DLD1 (cell line): Measurements from ENCODE around the gene DMBT1.

Experiments used
- in situ Hi-C: cut with HindIII; loops from 2 replicates; pipeline ENCODE4 v1.10.0; 2017; ENCODE audit warnings: low sequenced_read_pairs

Gene DMBT1

DNA sequence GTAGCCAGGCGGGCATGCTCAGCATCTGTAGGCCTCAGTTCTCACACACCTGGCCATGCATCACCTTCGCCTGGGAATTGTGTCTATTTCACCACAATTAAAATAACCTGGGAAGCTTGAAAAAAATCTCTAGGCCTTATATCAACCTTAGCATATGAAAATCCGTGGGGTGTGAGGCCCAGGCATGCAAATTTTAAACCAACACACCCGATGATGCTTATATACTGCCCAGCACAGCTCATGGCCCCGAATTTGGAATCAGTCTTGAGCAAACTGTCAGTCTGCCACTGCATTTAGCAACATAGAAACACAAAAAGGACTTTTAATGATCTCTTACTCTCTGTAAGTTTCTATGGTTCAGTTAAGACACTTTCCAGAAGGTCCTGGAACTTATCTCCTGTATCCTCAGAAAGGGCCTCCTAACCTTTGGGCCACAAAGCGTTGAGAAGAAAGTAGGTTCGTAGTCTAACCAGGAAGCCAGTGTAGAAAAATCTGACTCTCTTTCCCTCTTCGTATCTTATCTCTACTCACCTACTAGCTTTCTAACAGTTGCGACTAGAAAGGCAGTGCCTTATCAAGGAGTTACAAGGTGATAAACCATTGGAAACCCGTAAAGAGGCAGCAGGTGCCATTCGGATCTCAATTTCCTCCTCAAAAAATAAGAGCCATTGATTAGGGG lies 12.0 kb upstream of the DMBT1 start:
- in situ Hi-C loops: no loop called here

DNA sequence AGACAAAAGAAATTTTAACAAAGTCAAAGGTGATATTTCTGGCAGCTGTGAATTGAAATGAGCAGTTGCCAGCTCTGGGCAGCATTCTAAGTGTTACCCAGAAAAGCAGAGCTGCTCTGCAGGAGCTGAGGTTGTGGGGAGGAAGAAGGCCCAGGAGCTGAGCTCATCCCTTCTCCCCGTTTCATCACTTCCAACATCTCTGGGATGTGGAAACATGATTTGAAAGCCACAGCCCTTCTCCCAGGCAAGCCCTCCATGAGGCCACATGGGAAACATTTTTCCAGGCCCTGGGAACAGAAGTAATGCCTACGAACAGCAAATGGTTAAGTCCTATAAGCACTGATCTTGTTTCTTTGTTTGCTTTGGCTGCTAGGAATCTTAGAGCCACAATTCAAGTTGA lies 10.9 kb upstream of the DMBT1 start:
- in situ Hi-C loops: no loop called here

DNA sequence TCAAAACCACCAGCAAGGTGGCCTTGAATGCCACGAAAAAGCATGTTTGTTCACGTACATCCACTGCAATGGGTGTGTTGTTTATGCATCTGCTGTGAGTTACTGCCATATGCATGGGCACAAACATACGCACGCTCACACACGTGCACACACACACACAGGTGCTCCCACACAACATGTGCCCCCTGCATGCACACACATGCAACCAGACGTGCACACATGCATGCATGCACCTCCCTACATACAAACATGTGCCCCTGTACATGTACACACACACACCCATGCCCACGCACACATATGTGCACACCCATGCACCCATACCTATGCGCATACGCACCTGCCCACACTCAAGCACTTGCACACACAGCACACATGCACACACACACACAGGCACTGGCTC lies 10.1 kb upstream of the DMBT1 start:
- in situ Hi-C loops: no loop called here

DNA sequence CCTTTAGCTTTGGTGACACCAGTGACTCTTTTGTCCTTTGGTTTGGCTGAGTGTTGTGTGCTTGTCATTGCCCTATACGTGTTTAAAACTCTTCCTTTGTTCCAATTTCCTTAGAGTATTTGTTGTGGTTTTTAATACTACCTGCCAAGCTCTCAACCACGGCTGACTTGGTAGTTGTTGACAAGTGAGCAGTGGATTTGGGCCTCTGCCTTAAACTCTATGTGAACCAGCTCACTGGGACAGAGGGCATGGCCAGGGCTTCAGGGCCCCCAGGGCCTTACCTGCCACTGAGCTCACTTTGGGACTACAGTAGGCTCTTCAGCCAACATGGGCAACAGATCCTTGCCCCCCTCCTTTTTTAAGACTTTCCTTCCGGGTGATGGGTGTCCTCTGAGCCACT lies 9.6 kb upstream of the DMBT1 start:
- in situ Hi-C loops: no loop called here

DNA sequence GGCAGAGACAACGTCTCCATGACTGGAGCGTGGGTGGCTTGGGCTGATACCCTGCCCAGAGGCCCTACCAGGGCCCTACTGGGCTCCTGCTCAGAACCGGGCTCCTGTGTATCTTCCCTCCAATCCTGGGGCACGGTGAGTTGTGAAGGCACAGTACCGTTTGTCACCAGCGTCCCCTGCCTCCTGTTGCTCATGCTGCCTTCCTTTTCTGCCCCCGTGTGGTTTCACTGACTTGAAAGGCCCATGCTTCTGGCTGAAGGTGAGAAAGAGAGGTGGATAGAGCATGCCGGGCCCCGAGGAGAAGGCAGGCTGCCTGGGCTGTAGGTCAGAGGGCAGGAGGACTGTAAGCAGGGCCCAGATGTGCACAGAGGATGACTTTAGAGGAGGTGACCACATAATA lies 9.1 kb upstream of the DMBT1 start:
- in situ Hi-C loops: no loop called here

DNA sequence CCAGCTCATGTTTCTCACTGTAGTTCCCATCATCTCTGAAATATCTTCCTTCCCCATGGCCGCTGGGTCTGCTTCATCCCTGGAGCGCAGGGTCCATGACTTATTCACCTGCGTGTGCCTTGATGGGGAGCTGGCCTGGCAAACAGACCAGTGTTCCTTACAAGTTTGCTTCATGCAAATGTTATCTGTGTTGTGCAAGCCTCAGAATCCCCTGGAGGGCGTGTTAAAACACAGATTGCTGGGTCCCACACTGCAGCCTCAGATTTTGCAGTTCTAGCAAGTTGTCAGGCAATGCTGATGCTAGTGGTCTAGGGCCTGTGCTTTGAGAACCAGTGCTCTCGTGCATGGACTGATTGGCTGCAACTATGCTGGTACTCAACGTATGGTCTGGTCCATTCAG lies 7.2 kb upstream of the DMBT1 start:
- in situ Hi-C loops: no loop called here

DNA sequence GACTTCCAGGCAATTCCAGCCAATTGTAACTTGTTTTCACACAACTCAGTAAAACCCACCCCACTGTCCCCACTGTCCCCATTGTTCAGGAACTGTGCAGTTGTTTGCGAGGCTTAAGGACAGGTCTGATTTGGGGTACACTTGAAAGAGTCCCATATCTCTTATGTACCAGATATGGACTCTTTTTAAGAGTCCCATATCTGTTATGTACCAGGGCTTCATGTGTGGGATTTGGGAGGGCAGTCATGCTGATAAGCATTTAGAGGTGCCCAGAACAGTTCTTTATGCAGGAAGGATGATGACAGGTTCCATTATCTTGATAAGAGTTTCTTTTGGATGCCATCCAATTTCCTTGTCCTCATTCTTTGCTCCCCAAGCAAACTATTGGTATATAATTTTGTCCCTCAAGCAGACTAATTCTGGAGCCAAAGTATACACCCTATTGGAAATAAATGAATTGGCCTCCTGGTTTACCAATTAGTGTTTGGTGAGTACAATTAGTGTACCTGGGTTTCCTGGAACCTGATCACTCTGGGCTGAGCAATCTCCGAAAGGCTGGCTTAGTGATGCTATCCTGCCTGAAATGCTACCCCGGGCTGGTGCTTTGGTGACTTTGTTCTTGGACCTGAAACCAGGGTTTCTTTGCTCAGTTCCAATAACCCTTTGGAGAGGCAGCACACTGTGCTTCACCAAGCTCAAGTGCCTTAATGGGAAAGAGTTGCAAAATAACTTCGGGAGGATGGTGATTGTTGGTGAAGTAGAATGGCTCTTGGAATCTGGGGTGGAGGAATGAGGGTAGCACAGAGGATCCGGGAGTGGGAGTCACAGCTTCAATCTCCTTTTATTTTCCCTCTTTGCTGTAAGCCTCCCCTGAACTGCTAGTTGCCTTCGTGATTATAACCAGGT lies 6.2 kb upstream of the DMBT1 start:
- in situ Hi-C loops: no loop called here

- in situ Hi-C loops: no loop called here
Observed at GRCh38 chr10:122555442-122555841, 5.1 kb upstream of the DMBT1 start.

DNA sequence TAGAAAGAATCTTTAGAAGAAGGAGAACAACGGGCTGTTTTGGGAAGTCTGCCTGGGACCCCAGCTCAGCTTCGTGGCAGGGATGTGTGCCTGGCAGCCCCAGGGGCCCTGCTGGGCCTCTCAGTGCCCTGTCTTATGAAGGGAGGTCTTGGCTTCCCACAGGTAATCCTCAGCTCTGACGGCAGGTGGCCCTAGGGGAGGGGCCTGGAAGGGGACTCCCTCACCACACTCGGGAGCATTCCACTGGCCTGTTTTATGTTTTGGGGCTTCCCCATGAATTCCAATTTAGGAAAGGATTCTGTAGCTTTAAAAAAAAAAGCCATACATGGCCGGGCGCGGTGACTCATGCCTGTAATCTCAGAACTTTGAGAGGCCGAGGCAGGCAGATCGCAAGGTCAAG lies 3.0 kb upstream of the DMBT1 start:
- in situ Hi-C loops: no loop called here

- in situ Hi-C loops: no loop called here
Observed at GRCh38 chr10:122558452-122558851, 2.1 kb upstream of the DMBT1 start.

- in situ Hi-C loops: no loop called here
Observed at GRCh38 chr10:122559228-122559627, 1.3 kb upstream of the DMBT1 start.

- in situ Hi-C loops: no loop called here
Observed at GRCh38 chr10:122561212-122561611, 658 bp downstream of the DMBT1 start.

GRCh38 chr10:122561792-122562191 lies 1.2 kb downstream of the DMBT1 start:
- in situ Hi-C loops: no loop called here

DNA sequence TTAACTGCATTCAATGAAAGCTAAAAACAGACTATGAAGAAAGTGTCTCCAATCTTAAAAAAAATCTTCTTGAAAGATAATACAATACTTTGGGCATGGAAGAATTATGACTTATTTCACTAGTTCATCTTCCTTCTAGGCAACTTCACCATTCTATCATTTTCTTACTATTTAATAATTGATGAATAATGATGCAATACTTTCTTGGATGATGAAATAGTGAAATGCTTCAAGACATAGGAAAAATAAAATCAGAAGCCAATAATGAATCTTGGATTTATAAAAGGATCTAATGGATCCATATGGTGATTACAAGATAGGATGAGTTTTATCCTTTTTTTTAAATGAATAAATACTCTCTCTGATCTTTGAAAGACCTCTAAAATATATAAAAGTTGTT lies 4.4 kb downstream of the DMBT1 start:
- in situ Hi-C loops: no loop called here

DNA sequence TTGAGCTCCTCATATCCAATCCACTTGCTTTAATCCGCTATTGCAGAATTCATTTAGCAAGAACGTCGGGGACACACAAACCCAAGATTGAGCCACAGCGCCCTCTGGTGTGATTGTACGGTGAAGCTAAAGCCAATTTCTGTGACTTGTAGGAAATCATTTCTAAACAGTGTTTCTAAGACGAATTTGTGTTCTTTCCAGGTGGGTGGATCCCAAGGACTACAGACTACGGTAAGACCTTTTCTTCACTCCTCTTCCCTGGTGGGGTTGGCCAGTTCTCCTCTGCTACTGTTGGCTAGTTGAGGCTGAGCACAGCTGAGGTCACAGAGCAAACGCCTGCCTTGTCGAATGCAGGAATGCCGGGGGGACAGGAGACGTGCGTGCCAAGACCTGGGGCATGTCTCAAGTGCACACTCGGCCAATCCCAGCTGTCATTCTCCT lies 5.2 kb downstream of the DMBT1 start:
- in situ Hi-C loops: no loop called here

DNA sequence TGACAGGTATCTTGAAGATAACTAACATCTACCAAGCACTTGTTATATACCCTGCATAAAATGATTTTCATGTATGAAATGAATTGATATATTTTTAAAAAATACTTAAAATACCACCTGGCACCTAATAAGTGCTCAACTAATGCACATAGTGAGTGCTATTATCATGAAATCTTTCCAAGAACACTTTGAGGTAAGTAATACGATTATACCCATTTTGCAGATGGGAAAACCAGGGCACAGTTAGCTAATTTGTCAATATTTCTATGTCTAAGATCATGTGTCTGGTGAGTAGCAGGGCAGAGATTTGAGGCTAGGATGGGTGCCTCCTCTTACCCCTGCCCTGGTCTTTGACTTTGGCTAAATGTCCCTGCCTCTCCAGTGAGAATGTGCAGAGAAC lies 6.1 kb downstream of the DMBT1 start:
- in situ Hi-C loops: no loop called here

GRCh38 chr10:122567056-122567660 lies 6.6 kb downstream of the DMBT1 start:
- in situ Hi-C loops: no loop called here

GRCh38 chr10:122568551-122568950 lies 8.0 kb downstream of the DMBT1 start:
- in situ Hi-C loops: no loop called here

- in situ Hi-C loops: no loop called here
Observed at GRCh38 chr10:122570920-122571319, 10.4 kb downstream of the DMBT1 start.

- in situ Hi-C loops: no loop called here
Observed at GRCh38 chr10:122571892-122572291, 11.3 kb downstream of the DMBT1 start.

- in situ Hi-C loops: no loop called here
Observed at GRCh38 chr10:122575776-122576175, 15.2 kb downstream of the DMBT1 start.

GRCh38 chr10:122576291-122576690 lies 15.7 kb downstream of the DMBT1 start:
- in situ Hi-C loops: no loop called here
